K562 (cell line): ENCODE data around the gene PPM1H. TPM values are rescaled to one million over a fixed set of nuclear protein-coding genes. Genes with fewer than 3 reads are reported as not detected.

ENCODE experiments used
- ATAC-seq: fragments of 200-7000 bp; cut with Tn5 transposase; 3 replicates; pipeline ENCODE4 v1.9.1; 2020; ENCODE audit warnings: moderate library complexity
- BruUV-seq: library from RNA; stranded (reverse); fragments of 400-500 nt; replicated peaks from 2 replicates; lab custom pipeline; 2021; lab: Mats Ljungman, UMichigan
- CTCF ChIA-PET: fragments of 300-600 bp; formaldehyde crosslinking; extraction: SDS; loops from one replicate; lab custom pipeline; 2021; ENCODE audit warnings: low intra/inter-chr PET ratio; lab: Yijun Ruan, JAX
- POLR2A ChIA-PET: fragments of 300-600, 350-650 bp; sonication (Branson Sonifier 250); formaldehyde crosslinking; extraction: SDS; loops from one replicate; lab custom pipeline; 2021; ENCODE audit warnings: antibody characterized with exemption, inconsistent platforms; lab: Yijun Ruan, JAX
- DNase-seq, 4 experiments: peaks; one replicate each; pipeline versions ENCODE4 v3.0.0 to v3.0.0-alpha.2; 2011 to 2018; ENCODE audit warnings: low spot score in 3 of 4, mixed read lengths in 3 of 4; ENCODE audit errors: extremely low read depth in 1 of 4
- FAIRE-seq: peaks from 2 replicates; lab custom pipeline; 2011; peaks lifted over from hg19 to GRCh38; lab: Jason Lieb, UNC
- H2AFZ ChIP-seq: 2 replicates; pipeline ENCODE4 v1.6.0; 2011; ENCODE audit warnings: low read depth, low read length, control low read depth, inconsistent platforms
- H3K27ac ChIP-seq: fragments of 200-600 bp; 3 replicates; pipeline ENCODE4 v1.8.0; 2011; ENCODE audit warnings: low read depth, mild to moderate bottlenecking, control low read depth, inconsistent platforms, low read length, moderate library complexity, mixed read lengths; ENCODE audit errors: extremely low read depth
- H3K27me3 ChIP-seq, 2 experiments: fragments of 300-600 bp in 1 of 2; 2 replicates in 1 of 2; 3 replicates in 1 of 2; pipeline versions ENCODE4 v1.6.0 to v1.8.0; 2011; ENCODE audit warnings: inconsistent platforms in 2 of 2, low read length in 2 of 2, mild to moderate bottlenecking in 1 of 2, mixed read lengths in 1 of 2, moderate library complexity in 1 of 2; ENCODE audit not compliant: control insufficient read depth in 2 of 2, insufficient read depth in 2 of 2
- H3K36me3 ChIP-seq: fragments of 300-600 bp; 3 replicates; pipeline ENCODE4 v1.8.0; 2011; ENCODE audit warnings: mild to moderate bottlenecking, low read length, inconsistent platforms; ENCODE audit not compliant: control insufficient read depth, insufficient read depth
- H3K4me1 ChIP-seq, 2 experiments: fragments of 200-600 bp in 1 of 2; replicated peaks in 1 of 2; 2 replicates in 1 of 2; 3 replicates in 1 of 2; pipeline versions ENCODE4 v1.5.1 to v1.8.0; 2011; ENCODE audit warnings: inconsistent platforms in 2 of 2, low read length in 2 of 2, mild to moderate bottlenecking in 1 of 2, mixed read lengths in 1 of 2, moderate library complexity in 1 of 2; ENCODE audit not compliant: control insufficient read depth in 2 of 2, insufficient read depth in 2 of 2
- H3K4me2 ChIP-seq: 2 replicates; pipeline ENCODE4 v1.6.1; 2011; ENCODE audit warnings: low read length, control low read depth, inconsistent platforms, mixed read lengths; ENCODE audit not compliant: insufficient read depth
- H3K4me3 ChIP-seq: fragments of 200-600 bp; sonication (generic), shearing (Covaris generic); 2 replicates; pipeline ENCODE4 v1.5.1; 2016; ENCODE audit warnings: control low read depth, inconsistent platforms
- H3K79me2 ChIP-seq: fragments of 200-600 bp; 3 replicates; pipeline ENCODE4 v1.8.0; 2011; ENCODE audit warnings: low read length, inconsistent platforms; ENCODE audit not compliant: control insufficient read depth, insufficient read depth
- H3K9ac ChIP-seq, 2 experiments: 2 replicates each; pipeline versions ENCODE4 v1.6.0 to v1.6.1; 2011; ENCODE audit warnings: low read depth in 2 of 2, low read length in 2 of 2, control low read depth in 1 of 2, inconsistent platforms in 1 of 2, mild to moderate bottlenecking in 1 of 2, mixed read lengths in 1 of 2; ENCODE audit not compliant: insufficient read depth in 1 of 2
- H3K9me1 ChIP-seq: one replicate; pipeline ENCODE4 v1.6.0; 2011; ENCODE audit warnings: inconsistent platforms, mild to moderate bottlenecking, low read length, moderate library complexity; ENCODE audit not compliant: control insufficient read depth, insufficient read depth
- H3K9me3 ChIP-seq: replicated peaks from 2 replicates; pipeline ENCODE4 v1.5.1; 2011; ENCODE audit warnings: low read depth, low read length, inconsistent platforms; ENCODE audit not compliant: control insufficient read depth, insufficient read depth
- H4K20me1 ChIP-seq: replicated peaks from 2 replicates; pipeline ENCODE4 v1.6.1; 2011; ENCODE audit warnings: low read length, inconsistent platforms, mixed read lengths; ENCODE audit not compliant: control insufficient read depth, insufficient read depth
- AFF4 ChIP-seq: sonication (generic); formaldehyde crosslinking; IDR thresholded peaks from 2 replicates; pipeline ENCODE4 v1.8.0; 2023; ENCODE audit warnings: mild to moderate bottlenecking, missing genetic modification reagents
- CBX5 ChIP-seq: IDR thresholded peaks from 2 replicates; pipeline ENCODE4 v1.6.1; 2014; ENCODE audit warnings: low read depth, borderline replicate concordance
- ETS2 ChIP-seq: IDR thresholded peaks from 2 replicates; pipeline ENCODE4 v1.6.1; 2016; ENCODE audit warnings: borderline replicate concordance, missing genetic modification characterization, mild to moderate bottlenecking, moderate library complexity, missing compliant biosample characterization; ENCODE audit not compliant: poor library complexity, severe bottlenecking
- FOXP1 ChIP-seq: sonication (generic); formaldehyde crosslinking; IDR thresholded peaks from 2 replicates; pipeline ENCODE4 v1.8.0; 2022; ENCODE audit warnings: mild to moderate bottlenecking, missing genetic modification reagents
- HDAC1 ChIP-seq, 2 experiments: fragments of 450-650 bp; IDR thresholded peaks; 2 replicates each; pipeline ENCODE4 v1.6.1; 2016 to 2017; ENCODE audit warnings: inconsistent platforms in 1 of 2, mild to moderate bottlenecking in 1 of 2, moderate library complexity in 1 of 2
- NFATC3 ChIP-seq: fragments of 450-650 bp; IDR thresholded peaks from 2 replicates; pipeline ENCODE4 v1.6.1; 2017; ENCODE audit warnings: mild to moderate bottlenecking
- NFIX ChIP-seq: fragments of 250-450 bp; sonication (Bioruptor Pico); IDR thresholded peaks from 2 replicates; pipeline ENCODE4 v1.4.0; 2020; ENCODE audit warnings: low read depth, mild to moderate bottlenecking, moderate library complexity
- PHF20 ChIP-seq: fragments of 450-650 bp; IDR thresholded peaks from 2 replicates; pipeline ENCODE4 v1.6.1; 2018; ENCODE audit not compliant: partially characterized antibody
- PHTF2 ChIP-seq: fragments of 250-450 bp; sonication (Bioruptor Pico); IDR thresholded peaks from 2 replicates; pipeline ENCODE4 v1.5.0; 2021; ENCODE audit warnings: mild to moderate bottlenecking
- PRPF4 ChIP-seq: fragments of 200-400 bp; formaldehyde crosslinking; IDR thresholded peaks from one replicate; pipeline ENCODE4 v1.6.1; 2017; ENCODE audit warnings: low read length, low read depth, mild to moderate bottlenecking; ENCODE audit not compliant: insufficient read depth, poor library complexity, severe bottlenecking
- PTRF ChIP-seq: fragments of 450-650 bp; IDR thresholded peaks from 2 replicates; pipeline ENCODE4 v1.6.1; 2016; ENCODE audit warnings: mild to moderate bottlenecking, missing genetic modification characterization, missing compliant biosample characterization
- TAF9B ChIP-seq: fragments of 450-650 bp; IDR thresholded peaks from 2 replicates; pipeline ENCODE4 v1.6.1; 2018; ENCODE audit warnings: mild to moderate bottlenecking; ENCODE audit not compliant: partially characterized antibody
- WHSC1 ChIP-seq: IDR thresholded peaks from one replicate; pipeline ENCODE4 v1.6.1; 2012; ENCODE audit warnings: low read length, control low read depth, inconsistent platforms
- ZBTB5 ChIP-seq: fragments of 450-650 bp; IDR thresholded peaks from 2 replicates; pipeline ENCODE4 v1.6.1; 2017; ENCODE audit warnings: antibody characterized with exemption
- ZNF79 ChIP-seq: fragments of 250-450 bp; sonication (Bioruptor Pico); IDR thresholded peaks from 2 replicates; pipeline ENCODE4 v1.4.0; 2020; ENCODE audit warnings: low read depth, mild to moderate bottlenecking, moderate library complexity
- WGBS: fragments of 100-300 bp; shearing (Covaris generic); methylation state at CpG from one replicate; pipeline ENCODE4 v1.1.6; 2016; ENCODE audit warnings: low coverage, mixed read lengths; ENCODE audit not compliant: insufficient coverage; ENCODE audit errors: missing lambda C conversion rate; 5-methylcytosine and 5-hydroxymethylcytosine counted together
- in situ Hi-C: fragments of 300-500 bp; cut with MboI; formaldehyde crosslinking; loops from 4 replicates; pipeline ENCODE4 v1.15.0; 2018; ENCODE audit warnings: inconsistent platforms, mixed read lengths
- intact Hi-C: fragments of 100-400 bp; cut with micrococcal nuclease; formaldehyde crosslinking; loops from 2 replicates; pipeline ENCODE4 v1.14.2; 2022
- polyA plus RNA-seq, 8 experiments: library from polyadenylated mRNA; depleted of rRNA in 4 of 8; stranded (reverse) in 5 of 8; unstranded in 3 of 8; fragments of >200 nt; fragmentation: Nextera tagmentation in 2 of 8; fragmentation: Illumina TruSeq in 1 of 8; extraction: Ambion mirVana in 2 of 8; extraction: Trizol in 1 of 8; gene quantifications; 2 replicates each; pipeline versions ENCODE4 v1.2.1 to v1.2.3, GENCODE V29; 2011 to 2014; ENCODE audit warnings: inconsistent platforms in 1 of 8, missing spikeins in 1 of 8
- total RNA-seq, 7 experiments: library from RNA; depleted of rRNA in 6 of 7; stranded (reverse); fragments of >200 nt in 6 of 7; fragmentation: Illumina TruSeq in 2 of 7; extraction: Trizol in 2 of 7; gene quantifications; 2 replicates each; pipeline versions ENCODE4 v1.2.1 to v1.2.3, GENCODE V29; 2011 to 2021; ENCODE audit warnings: low replicate concordance in 1 of 7

PPM1H gene
- total and polyA plus RNA-seq, 9 of the 15 experiments (the other 6 are each of a cell fraction or from before 2014, with no cell fraction given) = 5.3 to 29.3 (median 11.3) TPM

- no peak for TF ChIP-seq PRPF4
- TF ChIP-seq NFATC3 = no peak
- TF ChIP-seq NFIX (CRISPR knock-in tag) = no peak
- TF ChIP-seq ZBTB5 = no peak
- TF ChIP-seq ETS2 (tag) = no peak
- TF ChIP-seq CBX5 = no peak
- TF ChIP-seq PTRF = no peak
Measured at GRCh38 chr12:62659453-62660295, 275.3 kb downstream of the PPM1H start (continued).

GRCh38 chr12:62658910-62659309, 276.0 kb downstream of the PPM1H start:
- no TSS peak for BruUV-seq
- H3K4me2 ChIP-seq = no peak overlapping the region
- H3K79me2 ChIP-seq = no peaks in the 10 kb centered on the region
- no peaks in the 10 kb centered on the region; a peak in 1 of 5 replicates for H3K4me1 ChIP-seq
- no peak for FAIRE-seq
- DNase-seq = no peak
- no peak for ATAC-seq
- WGBS = 66% methylated on average over 7 of the region's 7 CpGs
- CTCF ChIA-PET = no interaction called here
- H3K9ac ChIP-seq = no peak overlapping the region
- no peaks in the 10 kb centered on the region for H3K27me3 ChIP-seq
- no peaks in the 10 kb centered on the region; the same call in 2 of the 3 replicates for H3K36me3 ChIP-seq
- no peaks in the 10 kb centered on the region for H3K9me3 ChIP-seq
- H3K9me1 ChIP-seq = no peaks in the 10 kb centered on the region
- H2AFZ ChIP-seq = no peak overlapping the region
- intact Hi-C loops (no loop called here), in situ Hi-C loops (no loop called here)
- POLR2A ChIA-PET = no interaction called here
- no peaks in the 10 kb centered on the region for H4K20me1 ChIP-seq
- no peak overlapping the region for H3K4me3 ChIP-seq
- no peak overlapping the region for H3K27ac ChIP-seq
- TF ChIP-seq PHTF2 (CRISPR knock-in tag) (no peak), FOXP1 (CRISPR knock-in tag) (no peak), HDAC1 (IDR thresholded peaks at IDR 0.05) (no peak), PHF20 (no peak), TAF9B (no peak), WHSC1 (no peak), AFF4 (CRISPR knock-in tag) (no peak), ZNF79 (CRISPR knock-in tag) (no peak)
